ENCODE measurements around the gene HIBCH.

Gene HIBCH, protein sequence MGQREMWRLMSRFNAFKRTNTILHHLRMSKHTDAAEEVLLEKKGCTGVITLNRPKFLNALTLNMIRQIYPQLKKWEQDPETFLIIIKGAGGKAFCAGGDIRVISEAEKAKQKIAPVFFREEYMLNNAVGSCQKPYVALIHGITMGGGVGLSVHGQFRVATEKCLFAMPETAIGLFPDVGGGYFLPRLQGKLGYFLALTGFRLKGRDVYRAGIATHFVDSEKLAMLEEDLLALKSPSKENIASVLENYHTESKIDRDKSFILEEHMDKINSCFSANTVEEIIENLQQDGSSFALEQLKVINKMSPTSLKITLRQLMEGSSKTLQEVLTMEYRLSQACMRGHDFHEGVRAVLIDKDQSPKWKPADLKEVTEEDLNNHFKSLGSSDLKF

DNA sequence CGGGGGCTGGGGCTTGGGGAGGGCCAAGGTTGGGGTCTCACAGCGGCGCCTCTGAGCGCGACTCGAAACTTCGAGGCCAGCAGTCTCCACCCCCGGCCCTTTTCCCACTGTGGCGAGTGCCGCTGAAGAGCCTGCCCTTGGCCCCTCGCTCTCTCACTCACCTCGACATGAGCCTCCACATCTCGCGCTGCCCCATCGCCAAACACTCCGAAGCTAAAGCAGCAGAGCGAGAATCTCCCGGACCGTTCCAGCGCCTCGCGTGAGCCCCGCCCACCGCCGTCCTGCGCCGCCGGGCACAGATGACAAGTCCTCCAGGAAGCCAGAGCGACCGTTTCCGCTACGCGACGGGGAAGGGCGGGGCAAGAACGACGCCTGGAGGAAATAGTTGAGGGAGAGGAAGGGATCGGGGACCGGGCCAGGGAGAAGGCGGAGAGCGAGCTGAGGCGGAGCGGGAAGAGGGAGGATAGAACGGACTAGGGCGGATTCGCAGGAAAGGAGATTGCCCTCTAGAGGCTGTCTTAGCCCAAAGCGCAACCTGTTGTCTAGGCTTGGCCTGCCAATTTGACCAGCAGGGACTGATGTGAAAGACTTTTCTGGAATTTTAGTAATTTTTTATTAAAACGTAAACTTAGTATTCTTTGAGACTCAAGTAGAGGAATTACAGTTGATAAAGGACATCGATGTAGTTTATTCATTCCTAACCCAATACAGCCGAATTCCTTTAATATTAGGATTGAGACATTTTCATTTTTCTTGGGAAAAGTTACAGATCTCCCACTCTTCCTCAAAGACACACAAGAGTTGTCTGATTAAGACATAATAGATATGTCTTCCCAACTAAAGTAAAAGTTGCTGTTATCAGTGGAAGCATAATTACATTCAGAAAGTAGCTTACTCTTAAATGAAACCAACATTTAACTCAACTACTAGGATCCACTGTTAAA is at the start of gene HIBCH:
Gene HIBCH, minus strand, starts transcription at position 272 of the 944 bp plus-strand sequence. Its CDS starts 76 bp downstream, at position 196.
- peak within 1 kb of the TSS; percentile 94 to 99 (median 97) for H3K4me3 Mint-ChIP-seq
- H3K27me3 Mint-ChIP-seq (ENCODE audit: low read depth), result no peaks in the 10 kb centered on the region
- no peaks in the 10 kb centered on the region for H3K9me3 Mint-ChIP-seq
- H3K36me3 Mint-ChIP-seq (ENCODE audit: low read depth), result peaks cover 5% of the 10 kb centered on the region
- H3K4me1 Mint-ChIP-seq, result peaks cover 38% of the 10 kb centered on the region
- H3K27ac Mint-ChIP-seq, result peak within 1 kb of the TSS; percentile 79 to 94 (median 90)
- TF ChIP-seq, protein P1, sequence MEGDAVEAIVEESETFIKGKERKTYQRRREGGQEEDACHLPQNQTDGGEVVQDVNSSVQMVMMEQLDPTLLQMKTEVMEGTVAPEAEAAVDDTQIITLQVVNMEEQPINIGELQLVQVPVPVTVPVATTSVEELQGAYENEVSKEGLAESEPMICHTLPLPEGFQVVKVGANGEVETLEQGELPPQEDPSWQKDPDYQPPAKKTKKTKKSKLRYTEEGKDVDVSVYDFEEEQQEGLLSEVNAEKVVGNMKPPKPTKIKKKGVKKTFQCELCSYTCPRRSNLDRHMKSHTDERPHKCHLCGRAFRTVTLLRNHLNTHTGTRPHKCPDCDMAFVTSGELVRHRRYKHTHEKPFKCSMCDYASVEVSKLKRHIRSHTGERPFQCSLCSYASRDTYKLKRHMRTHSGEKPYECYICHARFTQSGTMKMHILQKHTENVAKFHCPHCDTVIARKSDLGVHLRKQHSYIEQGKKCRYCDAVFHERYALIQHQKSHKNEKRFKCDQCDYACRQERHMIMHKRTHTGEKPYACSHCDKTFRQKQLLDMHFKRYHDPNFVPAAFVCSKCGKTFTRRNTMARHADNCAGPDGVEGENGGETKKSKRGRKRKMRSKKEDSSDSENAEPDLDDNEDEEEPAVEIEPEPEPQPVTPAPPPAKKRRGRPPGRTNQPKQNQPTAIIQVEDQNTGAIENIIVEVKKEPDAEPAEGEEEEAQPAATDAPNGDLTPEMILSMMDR (IDR thresholded peaks at IDR 0.05; ENCODE audit: unreplicated experiment in 3 of 3), result peak; percentile 77 to 88 (median 82)

DNA sequence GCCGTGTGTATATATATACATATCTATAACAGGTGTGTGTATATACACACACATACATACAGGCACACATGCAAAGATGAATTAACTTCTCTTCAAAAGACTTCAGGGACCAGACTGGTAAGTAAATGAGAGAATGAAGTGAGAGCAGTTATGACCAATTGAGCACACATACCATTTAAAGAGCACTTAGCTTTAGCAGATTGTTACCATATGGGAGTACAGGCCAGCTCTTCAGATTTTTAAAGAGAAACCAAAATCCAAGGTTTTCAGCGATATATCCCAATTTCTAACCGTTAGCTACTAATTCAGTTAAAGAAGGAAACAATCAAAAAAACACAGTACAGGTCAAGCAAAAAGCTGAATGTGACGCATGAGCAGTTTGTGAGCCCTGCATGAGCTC is 47.5 kb upstream of the HIBCH start:
- Mint-ChIP-seq H3K27me3 (ENCODE audit: low read depth) (no peaks in the 10 kb centered on the region), H3K36me3 (ENCODE audit: low read depth) (peaks cover 12% of the 10 kb centered on the region), H3K4me3 (no peak overlapping the region), H3K27ac (no peak overlapping the region), H3K4me1 (no peaks in the 10 kb centered on the region), H3K9me3 (no peaks in the 10 kb centered on the region)
- TF ChIP-seq, protein P1 (IDR thresholded peaks at IDR 0.05; ENCODE audit: unreplicated experiment in 3 of 3), result no peak

DNA sequence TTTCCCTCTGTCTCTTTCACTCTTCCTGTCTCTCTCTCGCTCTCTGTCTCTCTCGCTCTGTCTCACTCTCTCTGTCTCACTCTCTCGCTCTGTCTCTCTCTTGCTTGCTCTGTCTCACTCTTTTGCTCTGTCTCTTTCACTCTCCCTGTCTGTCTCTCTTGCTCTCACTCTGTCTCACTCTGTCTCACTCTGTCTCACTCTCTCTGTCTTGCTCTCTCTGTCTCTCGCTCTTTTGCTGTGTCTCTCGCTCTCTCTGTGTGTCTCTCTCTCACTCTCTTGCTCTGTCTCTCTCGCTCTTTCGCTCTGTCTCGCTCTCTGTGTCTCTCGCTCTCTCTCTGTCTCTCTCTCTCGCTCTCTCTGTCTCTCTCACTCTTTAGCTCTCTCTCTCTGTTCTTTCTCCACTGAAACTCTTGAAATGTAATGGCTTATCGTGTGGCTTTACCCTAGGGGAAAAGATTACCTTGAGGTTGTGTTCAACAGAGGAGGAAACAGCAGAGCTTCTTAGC is 46.7 kb upstream of the HIBCH start:
- peaks cover 12% of the 10 kb centered on the region for H3K36me3 Mint-ChIP-seq (ENCODE audit: low read depth)
- no peak overlapping the region for H3K4me3 Mint-ChIP-seq
- H3K9me3 Mint-ChIP-seq, result no peaks in the 10 kb centered on the region
- TF ChIP-seq, protein P1 (IDR thresholded peaks at IDR 0.05; ENCODE audit: unreplicated experiment in 3 of 3), result no peak
- no peaks in the 10 kb centered on the region for H3K4me1 Mint-ChIP-seq
- H3K27ac Mint-ChIP-seq, result no peak overlapping the region
- H3K27me3 Mint-ChIP-seq (ENCODE audit: low read depth), result no peaks in the 10 kb centered on the region

DNA sequence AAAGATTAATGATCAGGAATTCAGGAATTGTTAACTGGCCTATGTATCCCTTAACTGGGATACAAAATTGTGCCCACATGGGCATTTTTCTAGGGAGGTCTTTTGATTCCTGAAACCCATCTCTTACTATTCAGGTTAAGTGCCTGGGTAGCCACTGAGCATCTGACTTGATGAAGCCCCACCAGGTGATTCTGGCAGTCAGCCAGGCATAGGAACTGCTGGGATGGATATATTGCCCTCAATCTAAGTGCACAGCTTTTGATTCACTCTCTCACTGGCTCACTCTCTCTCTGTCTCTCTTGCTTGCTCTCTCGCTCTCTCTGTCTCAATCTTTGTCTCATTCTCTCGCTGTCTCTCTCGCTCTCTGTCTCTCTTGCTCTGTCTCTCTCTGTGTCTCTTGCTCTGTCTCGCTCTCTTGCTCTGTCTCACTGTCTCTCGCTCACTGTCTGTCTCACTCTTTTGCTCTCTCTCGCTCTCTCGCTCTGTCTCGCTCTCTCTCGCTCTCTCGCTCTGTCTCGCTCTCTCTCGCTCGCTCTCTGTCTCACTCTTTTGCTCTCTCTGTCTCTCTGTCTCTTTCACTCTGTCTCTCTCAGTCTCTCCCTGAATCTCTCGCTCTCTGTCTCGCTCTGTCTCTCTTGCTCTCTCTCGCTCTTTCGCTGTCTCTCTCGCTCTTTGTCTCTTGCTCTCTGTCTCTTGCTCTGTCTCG is 46.0 kb upstream of the HIBCH start:
- no peaks in the 10 kb centered on the region for H3K9me3 Mint-ChIP-seq
- peaks cover 12% of the 10 kb centered on the region for H3K36me3 Mint-ChIP-seq (ENCODE audit: low read depth)
- TF ChIP-seq, protein P1 (IDR thresholded peaks at IDR 0.05; ENCODE audit: unreplicated experiment in 3 of 3), result no peak
- H3K4me1 Mint-ChIP-seq, result no peaks in the 10 kb centered on the region
- H3K27ac Mint-ChIP-seq, result no peak overlapping the region
- no peaks in the 10 kb centered on the region for H3K27me3 Mint-ChIP-seq (ENCODE audit: low read depth)
- H3K4me3 Mint-ChIP-seq, result no peak overlapping the region

DNA sequence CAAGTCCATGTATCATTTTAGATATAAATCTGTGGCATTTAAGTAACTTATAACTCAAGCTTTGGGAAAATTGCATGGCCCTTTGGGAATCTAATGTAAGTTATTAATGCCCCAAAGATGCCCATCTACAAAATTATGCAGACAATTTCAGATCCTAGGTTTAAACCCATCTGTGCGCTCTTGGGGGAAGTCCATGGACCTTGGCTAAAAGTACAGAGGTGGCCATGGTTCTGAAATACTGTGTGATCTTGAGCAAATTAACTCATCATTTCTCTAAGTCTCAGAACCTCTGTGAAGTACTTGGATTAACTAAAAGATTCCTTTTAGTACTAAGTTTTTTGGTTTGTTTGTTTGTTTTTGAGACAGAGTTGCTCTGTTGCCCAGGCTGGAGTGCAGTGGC is 43.3 kb upstream of the HIBCH start:
- Mint-ChIP-seq H3K4me1 (peaks cover 13% of the 10 kb centered on the region), H3K27ac (no peak overlapping the region), H3K4me3 (no peak overlapping the region), H3K9me3 (no peaks in the 10 kb centered on the region), H3K27me3 (ENCODE audit: low read depth) (no peaks in the 10 kb centered on the region), H3K36me3 (ENCODE audit: low read depth) (peaks cover 5% of the 10 kb centered on the region)
- TF ChIP-seq, protein P1 (IDR thresholded peaks at IDR 0.05; ENCODE audit: unreplicated experiment in 3 of 3), result no peak
